Measurements from ENCODE around the gene PDE6D. TPM values are rescaled to one million over a fixed set of nuclear protein-coding genes. Genes with fewer than 3 reads are reported as not detected.

The PDE6D gene
- total RNA-seq, 1 experiment from 2014 or later: 30.6 TPM

- intact Hi-C loops (cut with micrococcal nuclease; ENCODE audit: unreplicated experiment): no loop called here
- TF ChIP-seq CTCF (IDR thresholded peaks at IDR 0.05; ENCODE audit: unreplicated experiment): no peak
- H3K9me3 Mint-ChIP-seq (ENCODE audit: low read depth, unreplicated experiment): no peaks in the 10 kb centered on the region
- peaks cover 94% of the 10 kb centered on the region for H3K36me3 Mint-ChIP-seq (ENCODE audit: insufficient read depth, unreplicated experiment)
- DNase-seq: peak; percentile 43
- peak overlapping the region; percentile 70 for H3K4me3 Mint-ChIP-seq (ENCODE audit: low read depth, unreplicated experiment)
- no peaks in the 10 kb centered on the region for H3K27me3 Mint-ChIP-seq (ENCODE audit: unreplicated experiment)
- H3K27ac Mint-ChIP-seq (ENCODE audit: unreplicated experiment): peak overlapping the region; percentile 24
- BruUV-seq (replicated peaks): no TSS peak
- peaks cover 40% of the 10 kb centered on the region for H3K4me1 Mint-ChIP-seq (ENCODE audit: low read depth, unreplicated experiment)
- CTCF ChIA-PET: interaction anchor here (0.7 kb wide), 1 partner anchor 34 kb away, joined by 5 read pairs; no protein-coding TSS in a partner anchor
Measured at GRCh38 chr2:231710799-231711676, 70.0 kb downstream of the PDE6D start.

GRCh38 chr2:231709981-231710798 lies 70.9 kb downstream of the PDE6D start:
- Mint-ChIP-seq H3K36me3 (ENCODE audit: insufficient read depth, unreplicated experiment) (peaks cover 91% of the 10 kb centered on the region), H3K27me3 (ENCODE audit: unreplicated experiment) (no peaks in the 10 kb centered on the region), H3K27ac (ENCODE audit: unreplicated experiment) (peak overlapping the region; percentile 100), H3K9me3 (ENCODE audit: low read depth, unreplicated experiment) (no peaks in the 10 kb centered on the region), H3K4me3 (ENCODE audit: low read depth, unreplicated experiment) (peak overlapping the region; percentile 70), H3K4me1 (ENCODE audit: low read depth, unreplicated experiment) (peaks cover 33% of the 10 kb centered on the region)
- CTCF ChIA-PET: interaction anchor here (1.3 kb wide), 1 partner anchor 32 kb away, joined by 3 read pairs; no protein-coding TSS in a partner anchor
- DNase-seq: peak; percentile 95
- intact Hi-C loops (cut with micrococcal nuclease; ENCODE audit: unreplicated experiment): no loop called here
- BruUV-seq (replicated peaks): no TSS peak
- TF ChIP-seq CTCF (IDR thresholded peaks at IDR 0.05; ENCODE audit: unreplicated experiment): peak; percentile 92

- Mint-ChIP-seq H3K36me3 (ENCODE audit: insufficient read depth, unreplicated experiment) (peaks cover 88% of the 10 kb centered on the region), H3K27ac (ENCODE audit: unreplicated experiment) (peak overlapping the region; percentile 100), H3K4me3 (ENCODE audit: low read depth, unreplicated experiment) (peak overlapping the region; percentile 70), H3K27me3 (ENCODE audit: unreplicated experiment) (no peaks in the 10 kb centered on the region), H3K4me1 (ENCODE audit: low read depth, unreplicated experiment) (peaks cover 32% of the 10 kb centered on the region), H3K9me3 (ENCODE audit: low read depth, unreplicated experiment) (no peaks in the 10 kb centered on the region)
- DNase-seq: peak; percentile 33
- intact Hi-C loops (cut with micrococcal nuclease; ENCODE audit: unreplicated experiment): no loop called here
- CTCF ChIA-PET: interaction anchor here (1.3 kb wide), 1 partner anchor 32 kb away, joined by 3 read pairs; no protein-coding TSS in a partner anchor
- no TSS peak for BruUV-seq (replicated peaks)
- no peak for TF ChIP-seq CTCF (IDR thresholded peaks at IDR 0.05; ENCODE audit: unreplicated experiment)
Measured at GRCh38 chr2:231709636-231709980, 71.5 kb downstream of the PDE6D start.

- intact Hi-C loops (cut with micrococcal nuclease; ENCODE audit: unreplicated experiment): no loop called here
- peak; percentile 31 for DNase-seq
- peaks cover 82% of the 10 kb centered on the region for H3K36me3 Mint-ChIP-seq (ENCODE audit: insufficient read depth, unreplicated experiment)
Measured at GRCh38 chr2:231708773-231709635, 72.1 kb downstream of the PDE6D start.

More at GRCh38 chr2:231708773-231709635, 72.1 kb downstream of the PDE6D start:
- no peak for TF ChIP-seq CTCF (IDR thresholded peaks at IDR 0.05; ENCODE audit: unreplicated experiment)
- BruUV-seq (replicated peaks): TSS peak; percentile 46
- Mint-ChIP-seq H3K4me1 (ENCODE audit: low read depth, unreplicated experiment) (peaks cover 26% of the 10 kb centered on the region), H3K4me3 (ENCODE audit: low read depth, unreplicated experiment) (peak overlapping the region; percentile 70), H3K27ac (ENCODE audit: unreplicated experiment) (peak overlapping the region; percentile 100), H3K9me3 (ENCODE audit: low read depth, unreplicated experiment) (no peaks in the 10 kb centered on the region), H3K27me3 (ENCODE audit: unreplicated experiment) (no peaks in the 10 kb centered on the region)
- CTCF ChIA-PET: interaction anchor here (0.7 to 1.7 kb wide), 4 partner anchors 31 to 66 kb away, joined by 3 to 4 read pairs (median 3); no protein-coding TSS in a partner anchor

All from Calu3 (cell line).